NOMO-1 treated with dmso at 0.1 percent for 144 hours (cell line): ENCODE measurements around the gene AGAP1.

Source experiments
- DNase-seq: peaks from one replicate; lab custom pipeline; 2025; ENCODE audit not compliant: unreplicated experiment; lab: John Stamatoyannopoulos, UW

The AGAP1 gene

GRCh38 chr2:236172255-236173035 is 678.6 kb downstream of the AGAP1 start:
- DNase-seq, result no peak

GRCh38 chr2:236173036-236173728 is 679.3 kb downstream of the AGAP1 start:
- DNase-seq, result no peak

- no peak for DNase-seq
Measured at GRCh38 chr2:236173729-236174607, 680.1 kb downstream of the AGAP1 start.

GRCh38 chr2:236175548-236176150 is 681.8 kb downstream of the AGAP1 start:
- no peak for DNase-seq

- peak; percentile 0 for DNase-seq
Measured at GRCh38 chr2:236176417-236176816, 682.6 kb downstream of the AGAP1 start.

- no peak for DNase-seq
Measured at GRCh38 chr2:236176951-236177350, 683.1 kb downstream of the AGAP1 start.

GRCh38 chr2:236177604-236177966 is 683.7 kb downstream of the AGAP1 start:
- DNase-seq, result no peak

GRCh38 chr2:236177967-236178889 is 684.4 kb downstream of the AGAP1 start:
- DNase-seq, result no peak

- no peak for DNase-seq
Measured at GRCh38 chr2:236178890-236179235, 685.0 kb downstream of the AGAP1 start.

- DNase-seq, result no peak
Measured at GRCh38 chr2:236179236-236180075, 685.6 kb downstream of the AGAP1 start.

- no peak for DNase-seq
Measured at GRCh38 chr2:236180076-236180816, 686.4 kb downstream of the AGAP1 start.

GRCh38 chr2:236180831-236181453 is 687.1 kb downstream of the AGAP1 start:
- DNase-seq, result peak; percentile 1
